Osteocyte (in vitro differentiated cells): ENCODE results near the gene MGP. TPM values are rescaled to one million over a fixed set of nuclear protein-coding genes. Genes with fewer than 3 reads are reported as not detected.

Experiments
- DNase-seq: peaks from one replicate; pipeline ENCODE4 v3.0.0; 2021; ENCODE audit warnings: mixed read lengths; ENCODE audit not compliant: unreplicated experiment; ENCODE audit errors: extremely low spot score
- H3K27ac Mint-ChIP-seq: one replicate; pipeline ENCODE4 v1.8.0; 2021; ENCODE audit warnings: mild to moderate bottlenecking, mixed read lengths; ENCODE audit not compliant: unreplicated experiment
- H3K27me3 Mint-ChIP-seq: one replicate; pipeline ENCODE4 v1.8.0; 2021; ENCODE audit warnings: mixed read lengths; ENCODE audit not compliant: unreplicated experiment
- H3K36me3 Mint-ChIP-seq: one replicate; pipeline ENCODE4 v1.8.0; 2021; ENCODE audit warnings: mixed read lengths; ENCODE audit not compliant: unreplicated experiment
- H3K4me1 Mint-ChIP-seq: one replicate; pipeline ENCODE4 v1.8.0; 2021; ENCODE audit warnings: mixed read lengths; ENCODE audit not compliant: unreplicated experiment
- H3K4me3 Mint-ChIP-seq: one replicate; pipeline ENCODE4 v1.8.0; 2021; ENCODE audit warnings: mild to moderate bottlenecking, moderate library complexity, mixed read lengths; ENCODE audit not compliant: unreplicated experiment
- H3K9me3 Mint-ChIP-seq: one replicate; pipeline ENCODE4 v1.8.0; 2021; ENCODE audit warnings: mixed read lengths; ENCODE audit not compliant: unreplicated experiment
- CTCF ChIP-seq: fragments of 200-600 bp; sonication (generic); IDR thresholded peaks from 2 replicates; pipeline ENCODE4 v1.5.0; 2021; ENCODE audit warnings: antibody characterized with exemption, mild to moderate bottlenecking, moderate library complexity
- total RNA-seq: library from RNA; stranded (reverse); gene quantifications from 2 replicates; pipeline ENCODE4 v1.2.1, GENCODE V29; 2021

MGP gene
- total RNA-seq, 1 donor from 2014 or later, result 74.1 TPM

GRCh38 chr12:14896521-14897169, 11.0 kb upstream of the MGP start:
- no peak for DNase-seq
- Mint-ChIP-seq H3K36me3 (no peaks in the 10 kb centered on the region), H3K27me3 (no peaks in the 10 kb centered on the region), H3K27ac (peak overlapping the region; percentile 37), H3K4me3 (no peak overlapping the region), H3K9me3 (no peaks in the 10 kb centered on the region), H3K4me1 (peaks cover 30% of the 10 kb centered on the region)
- no peak for TF ChIP-seq CTCF

GRCh38 chr12:14893506-14894250, 8.0 kb upstream of the MGP start:
- no peak for TF ChIP-seq CTCF
- H3K27me3 Mint-ChIP-seq, result no peaks in the 10 kb centered on the region
- peak overlapping the region; percentile 86 for H3K27ac Mint-ChIP-seq
- H3K4me1 Mint-ChIP-seq, result peaks cover 28% of the 10 kb centered on the region
- no peak overlapping the region for H3K4me3 Mint-ChIP-seq
- H3K36me3 Mint-ChIP-seq, result no peaks in the 10 kb centered on the region
- H3K9me3 Mint-ChIP-seq, result no peaks in the 10 kb centered on the region
- DNase-seq, result no peak

GRCh38 chr12:14892726-14893505, 7.3 kb upstream of the MGP start:
- Mint-ChIP-seq H3K27ac (peak overlapping the region; percentile 86), H3K4me1 (peaks cover 28% of the 10 kb centered on the region), H3K27me3 (no peaks in the 10 kb centered on the region), H3K36me3 (no peaks in the 10 kb centered on the region), H3K9me3 (no peaks in the 10 kb centered on the region), H3K4me3 (no peak overlapping the region)
- no peak for DNase-seq
- TF ChIP-seq CTCF, result no peak

- Mint-ChIP-seq H3K27me3 (no peaks in the 10 kb centered on the region), H3K4me1 (peaks cover 17% of the 10 kb centered on the region), H3K36me3 (no peaks in the 10 kb centered on the region), H3K9me3 (no peaks in the 10 kb centered on the region), H3K27ac (no peak overlapping the region), H3K4me3 (no peak overlapping the region)
- no peak for TF ChIP-seq CTCF
- no peak for DNase-seq
Measured at GRCh38 chr12:14890701-14891100, 5.0 kb upstream of the MGP start.

- no peak for TF ChIP-seq CTCF
- Mint-ChIP-seq H3K27me3 (no peaks in the 10 kb centered on the region), H3K27ac (no peak overlapping the region), H3K4me1 (peaks cover 20% of the 10 kb centered on the region), H3K4me3 (no peak overlapping the region), H3K36me3 (no peaks in the 10 kb centered on the region), H3K9me3 (no peaks in the 10 kb centered on the region)
- DNase-seq, result no peak
Measured at GRCh38 chr12:14886271-14886670, 617 bp upstream of the MGP start.
